Measurements from ENCODE around the gene CAPN6. TPM values are rescaled to one million over a fixed set of nuclear protein-coding genes. Genes with fewer than 3 reads are reported as not detected.

Gene CAPN6
- total RNA-seq, 1 donor from 2014 or later = 0.43 TPM

GRCh38 chrX:111268506-111268905, 1.8 kb downstream of the CAPN6 start:
- intact Hi-C loops (cut with DNase I) = no loop called here
- Histone ChIP-seq H3K4me3 (no peak overlapping the region), H3K9me3 (no peaks in the 10 kb centered on the region), H3K27ac (no peak overlapping the region), H3K4me1 (no peaks in the 10 kb centered on the region), H3K36me3 (no peaks in the 10 kb centered on the region), H3K27me3 (no peaks in the 10 kb centered on the region)
- ATAC-seq = no peak
- no peak for TF ChIP-seq CTCF (IDR thresholded peaks at IDR 0.05)
- no peak for DNase-seq

- Histone ChIP-seq H3K9me3 (no peaks in the 10 kb centered on the region), H3K27me3 (no peaks in the 10 kb centered on the region), H3K36me3 (no peaks in the 10 kb centered on the region), H3K27ac (no peak overlapping the region), H3K4me3 (no peak overlapping the region), H3K4me1 (no peaks in the 10 kb centered on the region)
- intact Hi-C loops (cut with DNase I) = no loop called here
- TF ChIP-seq CTCF (IDR thresholded peaks at IDR 0.05) = no peak
- no peak for DNase-seq
- ATAC-seq = no peak
Observed at GRCh38 chrX:111265486-111265885, 4.8 kb downstream of the CAPN6 start.

GRCh38 chrX:111264385-111264784, 5.9 kb downstream of the CAPN6 start:
- no peaks in the 10 kb centered on the region for H3K4me1 ChIP-seq
- no peak for DNase-seq
- intact Hi-C loops (cut with DNase I) = no loop called here
- TF ChIP-seq CTCF (IDR thresholded peaks at IDR 0.05) = no peak
- no peak for ATAC-seq
- H3K4me3 ChIP-seq = no peak overlapping the region
- no peaks in the 10 kb centered on the region for H3K36me3 ChIP-seq
- no peaks in the 10 kb centered on the region for H3K27me3 ChIP-seq
- H3K9me3 ChIP-seq = no peaks in the 10 kb centered on the region
- H3K27ac ChIP-seq = no peak overlapping the region

- H3K9me3 ChIP-seq = no peaks in the 10 kb centered on the region
- intact Hi-C loops (cut with DNase I) = no loop called here
- no peaks in the 10 kb centered on the region for H3K36me3 ChIP-seq
- no peak overlapping the region for H3K4me3 ChIP-seq
- no peak for TF ChIP-seq CTCF (IDR thresholded peaks at IDR 0.05)
- no peak overlapping the region for H3K27ac ChIP-seq
- DNase-seq (no peak), ATAC-seq (no peak)
- no peaks in the 10 kb centered on the region for H3K4me1 ChIP-seq
- H3K27me3 ChIP-seq = no peaks in the 10 kb centered on the region
Observed at GRCh38 chrX:111262086-111262485, 8.2 kb downstream of the CAPN6 start.

GRCh38 chrX:111260451-111260850, 9.8 kb downstream of the CAPN6 start:
- intact Hi-C loops (cut with DNase I) = no loop called here
- Histone ChIP-seq H3K4me3 (no peak overlapping the region), H3K27ac (no peak overlapping the region), H3K36me3 (no peaks in the 10 kb centered on the region), H3K27me3 (no peaks in the 10 kb centered on the region), H3K9me3 (no peaks in the 10 kb centered on the region), H3K4me1 (no peaks in the 10 kb centered on the region)
- DNase-seq = no peak
- no peak for TF ChIP-seq CTCF (IDR thresholded peaks at IDR 0.05)
- ATAC-seq = no peak

DNA sequence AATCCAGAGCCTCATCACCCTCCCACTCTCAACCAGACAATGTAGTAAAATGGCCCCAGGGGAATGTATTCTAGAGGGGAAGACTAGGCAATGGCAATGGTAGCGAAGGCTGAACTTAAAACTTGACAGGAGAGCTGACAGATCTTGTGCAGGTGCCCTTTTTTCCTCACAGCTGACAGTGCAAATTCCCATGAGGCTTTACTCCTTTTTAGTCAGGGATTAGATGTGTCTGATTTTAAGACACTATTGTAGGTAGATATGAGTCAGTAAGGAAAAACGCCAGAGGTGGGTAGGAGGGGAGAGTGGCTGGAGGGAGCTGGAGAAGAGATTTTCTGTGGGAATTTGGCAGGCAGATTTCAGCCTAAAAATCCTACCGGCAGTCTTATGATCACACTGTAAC, 10.7 kb downstream of the CAPN6 start:
- DNase-seq = no peak
- no peak for ATAC-seq
- H3K9me3 ChIP-seq = no peaks in the 10 kb centered on the region
- no peak overlapping the region for H3K4me3 ChIP-seq
- H3K27me3 ChIP-seq = no peaks in the 10 kb centered on the region
- intact Hi-C loops (cut with DNase I) = no loop called here
- H3K36me3 ChIP-seq = no peaks in the 10 kb centered on the region
- H3K27ac ChIP-seq = no peak overlapping the region
- no peaks in the 10 kb centered on the region for H3K4me1 ChIP-seq
- TF ChIP-seq CTCF (IDR thresholded peaks at IDR 0.05) = no peak

Measured in upper lobe of right lung (tissue), 1 donor.